Measurements from ENCODE around the gene ARHGAP8. TPM values are rescaled to one million over a fixed set of nuclear protein-coding genes. Genes with fewer than 3 reads are reported as not detected.

ARHGAP8 gene
- total and polyA plus RNA-seq, 2 donors (not counting 3 experiments of a cell fraction or from before 2014, with no cell fraction given), result not detected

DNA sequence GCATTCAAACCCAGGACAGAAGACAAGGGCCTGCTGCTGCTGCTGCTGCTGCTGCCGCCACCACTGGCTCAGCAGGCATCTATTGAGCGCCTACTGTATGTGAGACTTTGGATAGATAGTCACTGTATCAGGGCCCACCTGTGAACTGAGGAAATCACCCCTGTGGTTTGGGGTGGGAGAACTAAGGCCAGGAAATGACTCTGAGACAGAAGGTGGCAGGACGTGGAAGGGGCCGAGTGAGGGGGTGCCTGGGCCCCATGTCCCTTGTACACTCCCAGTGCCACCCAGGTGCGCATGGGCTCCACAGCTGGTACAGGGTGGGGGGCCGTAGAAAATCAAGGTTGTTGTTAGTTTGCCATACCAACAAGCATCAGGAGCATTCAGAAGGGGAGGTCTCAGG lies 50.6 kb downstream of the ARHGAP8 start:
- H2AFZ ChIP-seq (ENCODE audit: low read depth, low read length), result no peak overlapping the region
- BruUV-seq (replicated peaks), result no TSS peak
- H3K4me1 ChIP-seq (ENCODE audit: control insufficient read depth, extremely low read depth, insufficient read depth, low read length), result no peaks in the 10 kb centered on the region
- no peak overlapping the region for H3K4me3 ChIP-seq (replicated peaks in 1 of 3; ENCODE audit: insufficient read depth in 1 of 3, low read depth in 1 of 3, low read length in 3 of 3)
- H4K20me1 ChIP-seq (replicated peaks; ENCODE audit: control insufficient read depth, extremely low read depth, insufficient read depth, low read length), result no peaks in the 10 kb centered on the region
- TF ChIP-seq MYC (IDR thresholded peaks at IDR 0.05; ENCODE audit: low read depth, low read length), result no peak
- TF ChIP-seq, protein P1, sequence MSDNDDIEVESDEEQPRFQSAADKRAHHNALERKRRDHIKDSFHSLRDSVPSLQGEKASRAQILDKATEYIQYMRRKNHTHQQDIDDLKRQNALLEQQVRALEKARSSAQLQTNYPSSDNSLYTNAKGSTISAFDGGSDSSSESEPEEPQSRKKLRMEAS (IDR thresholded peaks at IDR 0.05; ENCODE audit: insufficient read depth, insufficient read length), result no peak
- FAIRE-seq (no peak), DNase-seq (ENCODE audit: low read depth, low spot score) (no peak)
- intact Hi-C loops (cut with micrococcal nuclease) (no loop called here), dilution Hi-C loops (cut with MboI; ENCODE audit: extremely low pct_ligation_motif_present, low sequenced_read_pairs) (no loop called here)
- H3K27me3 ChIP-seq (ENCODE audit: control insufficient read depth in 2 of 2, insufficient read depth in 2 of 2, low read length in 2 of 2), result no peaks in the 10 kb centered on the region
- no peak overlapping the region for H3K27ac ChIP-seq (ENCODE audit: insufficient read depth, low read depth, low read length)
- no peak overlapping the region for H3K4me2 ChIP-seq (ENCODE audit: insufficient read depth, low read length)
- no peaks in the 10 kb centered on the region for H3K79me2 ChIP-seq (ENCODE audit: control insufficient read depth, insufficient read depth, low read length)
- H3K9me3 ChIP-seq (replicated peaks; ENCODE audit: control insufficient read depth, insufficient read depth, low read length), result no peaks in the 10 kb centered on the region
- ChIA-PET POLR2A (no interaction called here), CTCF (no interaction called here)
- no peaks in the 10 kb centered on the region for H3K9me1 ChIP-seq (replicated peaks; ENCODE audit: control insufficient read depth, extremely low read depth, insufficient read depth, low read length)
- no peak overlapping the region for H3K9ac ChIP-seq (replicated peaks; ENCODE audit: extremely low read depth, insufficient read depth, low read length)
- H3K36me3 ChIP-seq (ENCODE audit: control insufficient read depth in 2 of 2, extremely low read depth in 1 of 2, insufficient read depth in 2 of 2, low read length in 2 of 2), result no peaks in the 10 kb centered on the region

DNA sequence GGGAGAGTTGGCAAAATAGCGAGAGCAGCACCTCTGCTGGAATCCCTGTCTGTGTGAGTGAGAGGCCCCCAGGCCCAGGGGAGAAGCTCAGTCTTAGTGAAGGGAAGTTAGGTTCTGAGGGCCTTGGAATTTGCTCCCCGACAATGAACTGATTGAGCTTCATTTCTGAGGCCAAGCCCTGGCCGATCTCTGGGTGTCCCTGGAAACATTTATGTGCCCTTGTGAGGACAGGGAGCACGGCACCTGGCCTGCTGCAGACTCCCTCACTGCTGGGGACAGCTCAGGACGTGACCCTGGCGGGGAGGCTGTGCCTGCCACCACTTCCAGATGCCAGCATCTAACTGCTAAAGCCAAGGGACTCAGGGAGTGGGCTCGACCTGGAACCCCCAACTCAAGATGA lies 52.0 kb downstream of the ARHGAP8 start:
- dilution Hi-C loops (cut with MboI; ENCODE audit: extremely low pct_ligation_motif_present, low sequenced_read_pairs), result no loop called here

More for the DNA sequence above, 52.0 kb downstream of the ARHGAP8 start:
- Histone ChIP-seq H3K4me3 (replicated peaks in 1 of 3; ENCODE audit: insufficient read depth in 1 of 3, low read depth in 1 of 3, low read length in 3 of 3) (no peak overlapping the region), H3K4me2 (ENCODE audit: insufficient read depth, low read length) (no peak overlapping the region), H4K20me1 (replicated peaks; ENCODE audit: control insufficient read depth, extremely low read depth, insufficient read depth, low read length) (no peaks in the 10 kb centered on the region), H2AFZ (ENCODE audit: low read depth, low read length) (no peak overlapping the region), H3K79me2 (ENCODE audit: control insufficient read depth, insufficient read depth, low read length) (no peaks in the 10 kb centered on the region), H3K36me3 (ENCODE audit: control insufficient read depth in 2 of 2, extremely low read depth in 1 of 2, insufficient read depth in 2 of 2, low read length in 2 of 2) (no peaks in the 10 kb centered on the region), H3K27me3 (ENCODE audit: control insufficient read depth in 2 of 2, insufficient read depth in 2 of 2, low read length in 2 of 2) (no peaks in the 10 kb centered on the region), H3K9me1 (replicated peaks; ENCODE audit: control insufficient read depth, extremely low read depth, insufficient read depth, low read length) (no peaks in the 10 kb centered on the region), H3K9ac (replicated peaks; ENCODE audit: extremely low read depth, insufficient read depth, low read length) (no peak overlapping the region), H3K9me3 (replicated peaks; ENCODE audit: control insufficient read depth, insufficient read depth, low read length) (no peaks in the 10 kb centered on the region), H3K27ac (ENCODE audit: insufficient read depth, low read depth, low read length) (no peak overlapping the region), H3K4me1 (ENCODE audit: control insufficient read depth, extremely low read depth, insufficient read depth, low read length) (no peaks in the 10 kb centered on the region)
- ChIA-PET CTCF (interaction anchor here (1.4 kb wide), 1 partner anchor 17 kb away, joined by 4 read pairs; no protein-coding TSS in a partner anchor), POLR2A (no interaction called here)
- DNase-seq (ENCODE audit: low read depth, low spot score), result no peak
- FAIRE-seq, result no peak
- TF ChIP-seq POLR2AphosphoS5 (IDR thresholded peaks at IDR 0.05; ENCODE audit: insufficient read depth, low read depth, low read length) (no peak), GATA2 (IDR thresholded peaks at IDR 0.05; ENCODE audit: insufficient read depth, insufficient read length, low read depth, low read length) (no peak), FOS (IDR thresholded peaks at IDR 0.05; ENCODE audit: borderline replicate concordance, insufficient read depth, low read length) (no peak)
- intact Hi-C loops (cut with micrococcal nuclease), result no loop called here
- no TSS peak for BruUV-seq (replicated peaks)
